Central memory CD8-positive, alpha-beta T cell (primary cell): ENCODE data around the gene APOL2.
A peak's percentile ranks its signal among the peaks of the same experiment; 100 is the strongest.
"Not testable (repeated sequence)": the region's sequence is repeated elsewhere in the genome, so short reads cannot be mapped to it uniquely, and the experiment has no call there.

ENCODE experiments used
- ATAC-seq: fragments of 150-1000 bp; cut with Tn5 transposase; replicated peaks from 2 replicates; pipeline ENCODE4 v1.10.0; 2022; ENCODE audit warnings: mild to moderate bottlenecking, moderate FRiP score, moderate number of reproducible peaks; ENCODE audit not compliant: poor library complexity, severe bottlenecking; ENCODE audit errors: extremely low read depth
- DNase-seq, 2 donors: peaks; one replicate each; pipeline ENCODE4 v3.0.0; 2021; ENCODE audit warnings: low spot score in 2 of 2
- H3K27ac Mint-ChIP-seq: one replicate; pipeline ENCODE4 v1.8.0; 2022; ENCODE audit warnings: low read depth, mild to moderate bottlenecking, moderate library complexity, mixed read lengths
- H3K27me3 Mint-ChIP-seq: one replicate; pipeline ENCODE4 v1.8.0; 2022; ENCODE audit warnings: mixed read lengths
- H3K36me3 Mint-ChIP-seq: one replicate; pipeline ENCODE4 v1.8.0; 2022; ENCODE audit warnings: mild to moderate bottlenecking, moderate library complexity, mixed read lengths; ENCODE audit not compliant: insufficient read depth
- H3K4me1 Mint-ChIP-seq: one replicate; pipeline ENCODE4 v1.8.0; 2022; ENCODE audit warnings: mixed read lengths
- H3K4me3 Mint-ChIP-seq: one replicate; pipeline ENCODE4 v1.8.0; 2022; ENCODE audit warnings: mild to moderate bottlenecking, moderate library complexity, mixed read lengths
- H3K9me3 Mint-ChIP-seq: one replicate; pipeline ENCODE4 v1.8.0; 2022; ENCODE audit warnings: mixed read lengths

APOL2 gene

DNA sequence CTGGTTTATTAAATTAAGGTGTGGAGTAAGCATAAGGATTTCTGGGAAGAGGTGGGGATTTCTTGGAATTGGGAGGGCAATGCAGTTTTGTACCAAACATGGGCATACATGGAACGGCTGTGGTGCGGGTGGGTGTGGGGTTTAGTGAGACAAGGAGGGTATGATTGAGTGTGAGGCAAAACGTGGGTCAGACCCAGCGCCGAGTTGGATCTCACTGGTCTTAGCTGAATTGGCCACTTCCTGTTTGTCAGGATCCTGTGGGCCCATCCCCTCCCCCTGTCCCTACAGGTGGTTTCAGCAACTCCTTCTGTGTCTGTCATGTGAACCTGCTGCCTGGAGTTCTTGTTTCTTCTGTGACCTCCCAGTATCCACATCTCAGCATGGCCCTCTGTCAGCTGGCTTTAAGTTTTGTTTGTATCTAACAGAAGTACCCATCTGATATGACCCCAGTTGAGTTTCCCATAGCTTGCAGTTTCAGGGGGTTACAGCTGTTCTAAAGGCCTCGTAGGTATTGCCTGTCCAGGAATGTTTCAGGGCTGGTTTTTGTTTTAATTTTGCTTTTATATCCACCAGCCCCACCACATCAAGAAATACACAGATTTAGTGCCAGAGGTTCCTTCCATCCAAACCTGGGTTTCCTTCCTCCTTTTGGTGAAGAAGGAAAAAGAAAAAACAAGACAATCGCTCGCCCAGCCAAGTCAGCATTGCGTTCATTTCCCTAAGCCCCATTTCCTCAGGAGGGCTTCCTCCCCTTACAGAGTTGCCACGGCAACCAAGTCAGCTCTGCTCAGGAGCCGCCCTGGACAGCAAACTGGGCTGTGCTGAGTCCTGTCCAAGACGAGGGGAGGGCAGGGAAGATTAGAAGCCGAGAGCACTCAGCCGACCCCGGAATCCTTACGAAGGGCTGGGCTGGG is 19.6 kb upstream of the APOL2 start:
- no peak for DNase-seq
- Mint-ChIP-seq H3K4me1 (peaks cover 46% of the 10 kb centered on the region), H3K36me3 (peaks cover 44% of the 10 kb centered on the region), H3K27me3 (no peaks in the 10 kb centered on the region), H3K27ac (peak overlapping the region; percentile 95), H3K4me3 (peak overlapping the region; percentile 58), H3K9me3 (no peaks in the 10 kb centered on the region)
- ATAC-seq, result peak; percentile 41

DNA sequence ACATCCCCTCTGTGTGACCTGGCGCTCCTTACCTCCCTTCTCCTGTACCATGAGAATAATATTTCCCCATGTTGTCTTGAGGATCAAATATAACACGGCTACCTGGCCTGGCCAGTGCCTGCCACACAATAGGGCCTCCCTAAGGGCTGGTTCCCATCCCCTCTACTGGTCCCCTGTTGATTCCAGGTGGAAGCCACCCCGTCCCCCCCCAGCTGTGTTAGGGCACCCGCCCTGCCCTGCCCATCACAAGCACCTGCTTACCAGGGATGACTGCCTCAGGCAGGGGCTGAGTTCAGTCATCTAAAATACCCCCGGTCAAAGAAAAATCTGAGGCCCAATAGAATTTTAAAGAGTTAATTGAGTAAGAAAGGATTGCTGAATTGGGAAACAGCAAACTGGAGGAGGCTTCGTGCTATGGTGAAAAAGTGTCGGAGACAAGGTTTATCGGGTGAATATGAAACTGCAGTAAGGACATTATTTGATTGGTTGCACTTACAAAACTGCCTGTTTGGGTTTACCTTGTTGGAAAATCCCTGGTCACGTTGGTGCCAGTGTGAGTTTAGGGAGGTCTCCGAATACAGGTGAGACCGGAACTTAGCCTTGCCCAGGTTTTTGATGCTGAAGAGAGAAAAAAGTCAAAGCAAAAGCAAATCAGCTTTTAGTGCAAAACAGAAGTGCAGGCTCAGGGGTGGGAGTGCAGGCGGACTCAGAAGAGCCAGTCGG is 18.8 kb upstream of the APOL2 start:
- H3K4me3 Mint-ChIP-seq, result peak overlapping the region; percentile 58
- H3K27ac Mint-ChIP-seq, result peak overlapping the region; percentile 95
- peaks cover 54% of the 10 kb centered on the region for H3K4me1 Mint-ChIP-seq
- no peak for DNase-seq
- no peaks in the 10 kb centered on the region for H3K9me3 Mint-ChIP-seq
- no peaks in the 10 kb centered on the region for H3K27me3 Mint-ChIP-seq
- H3K36me3 Mint-ChIP-seq, result peaks cover 43% of the 10 kb centered on the region
- ATAC-seq, result peak; percentile 8

DNA sequence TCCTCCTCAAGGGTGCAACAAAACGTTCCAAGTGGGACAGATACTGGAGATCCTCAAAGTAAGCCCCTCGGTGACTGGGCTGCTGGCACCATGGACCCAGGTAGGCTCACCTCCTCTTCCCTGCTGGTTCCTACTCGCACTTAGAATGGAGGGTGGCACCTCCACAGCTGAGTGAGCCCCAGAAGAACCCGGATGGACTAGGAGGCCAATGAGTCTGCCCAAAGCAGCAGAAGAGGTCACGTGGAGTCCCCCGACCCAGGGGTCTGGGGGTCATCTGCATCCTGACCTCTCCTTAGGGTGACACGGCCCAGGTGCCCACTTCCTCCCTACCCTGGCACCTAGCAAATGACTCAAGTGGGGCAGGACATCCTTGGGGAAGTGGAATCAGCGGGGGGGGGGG is 18.0 kb upstream of the APOL2 start:
- peak overlapping the region; percentile 53 for H3K27ac Mint-ChIP-seq
- H3K4me3 Mint-ChIP-seq, result no peak overlapping the region
- ATAC-seq (no peak), DNase-seq (no peak)
- peaks cover 43% of the 10 kb centered on the region for H3K36me3 Mint-ChIP-seq
- peaks cover 61% of the 10 kb centered on the region for H3K4me1 Mint-ChIP-seq
- H3K9me3 Mint-ChIP-seq, result no peaks in the 10 kb centered on the region
- no peaks in the 10 kb centered on the region for H3K27me3 Mint-ChIP-seq

DNA sequence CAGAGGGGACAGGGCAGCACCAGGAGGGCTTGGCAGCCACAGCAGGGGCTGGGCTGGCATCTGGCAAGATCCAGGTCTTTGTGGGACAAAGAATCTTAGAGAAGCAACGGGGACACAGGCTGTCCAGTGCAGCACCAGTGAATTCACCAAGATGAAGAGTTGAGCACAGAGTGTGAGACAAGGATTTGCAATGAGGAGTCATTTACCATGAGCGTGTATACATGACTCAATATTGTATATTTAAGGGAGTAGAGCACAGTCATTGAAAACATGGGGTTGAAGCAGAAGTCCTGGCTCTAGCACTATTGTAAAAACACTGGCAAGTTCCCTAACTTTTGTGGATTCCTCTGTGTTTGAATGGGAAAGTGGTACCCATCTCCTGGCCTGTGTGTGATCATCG is 17.2 kb upstream of the APOL2 start:
- H3K27me3 Mint-ChIP-seq, result no peaks in the 10 kb centered on the region
- DNase-seq (no peak), ATAC-seq (no peak)
- H3K36me3 Mint-ChIP-seq, result peaks cover 42% of the 10 kb centered on the region
- H3K27ac Mint-ChIP-seq, result peak overlapping the region; percentile 87
- H3K4me1 Mint-ChIP-seq, result peaks cover 66% of the 10 kb centered on the region
- H3K4me3 Mint-ChIP-seq, result peak overlapping the region; percentile 27
- H3K9me3 Mint-ChIP-seq, result no peaks in the 10 kb centered on the region

- H3K27ac Mint-ChIP-seq, result peak overlapping the region; percentile 87
- H3K9me3 Mint-ChIP-seq, ATAC-seq, DNase-seq, H3K27me3 Mint-ChIP-seq: not testable (repeated sequence)
- peaks cover 68% of the 10 kb centered on the region for H3K4me1 Mint-ChIP-seq
- peaks cover 35% of the 10 kb centered on the region for H3K36me3 Mint-ChIP-seq
- H3K4me3 Mint-ChIP-seq, result peak overlapping the region; percentile 27
Measured at GRCh38 chr22:36255572-36255971, 16.2 kb upstream of the APOL2 start.

DNA sequence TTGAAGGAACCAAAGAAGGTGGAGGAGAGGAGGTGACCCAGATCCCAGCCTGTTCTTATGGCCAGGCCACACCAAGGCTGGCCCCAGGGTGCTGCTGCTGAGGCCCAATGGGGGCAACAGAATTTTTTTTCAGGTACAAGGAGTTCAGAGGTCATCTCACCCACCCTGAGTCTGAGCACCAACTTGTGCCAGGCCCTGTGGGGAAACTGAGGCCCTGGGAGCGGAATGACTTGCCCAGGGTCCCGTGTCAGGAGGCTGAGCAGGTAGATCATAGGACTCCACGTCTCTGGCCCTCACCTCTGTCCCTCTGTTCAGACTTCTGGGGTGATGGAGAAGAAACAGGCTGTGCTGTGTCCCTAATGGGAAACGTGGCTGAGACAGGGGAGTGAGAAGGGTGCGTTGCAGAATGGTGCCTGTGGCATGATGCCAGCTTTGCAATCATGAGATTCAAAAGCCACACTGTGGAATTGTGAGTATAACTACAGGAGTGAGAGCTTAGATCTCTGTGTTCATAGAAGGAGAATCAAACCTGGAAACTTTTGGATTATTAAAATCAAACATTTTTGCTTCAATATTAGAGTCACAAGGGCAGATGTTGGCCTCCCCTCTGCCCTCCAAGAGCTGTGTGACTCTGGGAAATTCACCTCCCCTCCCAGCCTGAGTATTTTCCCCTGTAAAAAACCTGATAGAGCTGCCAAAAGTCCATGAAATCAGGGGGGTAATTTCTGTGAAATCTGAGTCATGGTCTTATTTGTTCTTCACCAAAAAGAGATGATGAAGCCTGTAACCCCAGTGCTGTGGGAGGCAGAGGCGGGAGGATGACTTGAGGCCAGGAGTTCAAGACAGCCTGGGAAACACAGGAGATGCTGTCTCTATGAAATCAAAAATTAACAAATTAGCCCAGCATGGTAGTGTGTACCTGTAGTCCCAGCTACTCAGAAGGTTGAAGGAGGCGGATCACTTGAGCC is 14.5 kb upstream of the APOL2 start:
- DNase-seq, result no peak
- Mint-ChIP-seq H3K36me3 (peaks cover 26% of the 10 kb centered on the region), H3K4me1 (peaks cover 62% of the 10 kb centered on the region), H3K27ac (peak overlapping the region; percentile 93), H3K9me3 (no peaks in the 10 kb centered on the region), H3K4me3 (peak overlapping the region; percentile 93), H3K27me3 (no peaks in the 10 kb centered on the region)
- ATAC-seq, result no peak

GRCh38 chr22:36252754-36253522 is 13.6 kb upstream of the APOL2 start, which contains the start of gene APOL1:
Gene APOL1, plus strand, starts transcription at chr22:36253133. Its CDS starts 1,823 bp downstream, at chr22:36254956.
- no peaks in the 10 kb centered on the region for H3K27me3 Mint-ChIP-seq
- H3K36me3 Mint-ChIP-seq, result peaks cover 21% of the 10 kb centered on the region
- H3K27ac Mint-ChIP-seq, result peak within 1 kb of the TSS; percentile 93
- DNase-seq (peak in 1 of 2 donors; percentile 35), ATAC-seq (peak; percentile 93)
- H3K4me3 Mint-ChIP-seq, result peak within 1 kb of the TSS; percentile 93
- no peaks in the 10 kb centered on the region for H3K9me3 Mint-ChIP-seq
- peaks cover 54% of the 10 kb centered on the region for H3K4me1 Mint-ChIP-seq

GRCh38 chr22:36251979-36252608 is 12.8 kb upstream of the APOL2 start:
- Mint-ChIP-seq H3K4me1 (peaks cover 50% of the 10 kb centered on the region), H3K4me3 (peak overlapping the region; percentile 93), H3K36me3 (peaks cover 16% of the 10 kb centered on the region), H3K27ac (peak overlapping the region; percentile 93)
- not testable (repeated sequence) for H3K9me3 Mint-ChIP-seq, ATAC-seq, H3K27me3 Mint-ChIP-seq, DNase-seq

DNA sequence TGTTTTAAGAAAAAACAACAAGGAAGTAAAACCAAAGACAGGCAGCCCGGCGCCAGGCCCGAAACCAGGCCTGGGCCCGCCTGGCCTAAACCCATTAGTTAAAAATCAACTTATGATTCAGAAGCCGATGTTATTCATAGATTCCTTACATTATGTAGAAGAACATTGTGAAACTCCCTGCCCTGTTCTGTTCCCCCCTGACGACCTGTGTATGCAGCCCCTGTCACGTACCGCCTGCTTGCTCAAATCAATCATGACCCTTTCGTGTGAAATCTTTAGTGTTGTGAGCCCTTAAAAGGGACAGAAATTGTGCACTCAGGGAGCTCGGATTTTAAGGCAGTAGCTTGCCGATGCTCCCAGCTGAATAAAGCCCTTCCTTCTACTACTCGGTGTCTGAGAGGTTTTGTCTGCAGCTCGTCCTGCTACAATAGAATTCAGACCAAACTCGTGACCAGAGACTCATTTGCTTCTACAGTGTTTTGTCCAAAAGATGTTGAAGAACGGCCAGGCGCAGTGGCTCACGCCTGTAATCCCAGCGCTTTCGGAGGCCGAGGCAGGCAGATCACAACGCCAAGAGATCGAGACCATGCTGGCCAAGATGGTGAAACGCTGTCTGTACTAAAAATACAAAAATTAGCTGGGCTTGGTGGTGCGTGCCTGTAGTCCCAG is 11.1 kb upstream of the APOL2 start:
- H3K4me1 Mint-ChIP-seq, result peaks cover 33% of the 10 kb centered on the region
- H3K9me3 Mint-ChIP-seq, H3K27me3 Mint-ChIP-seq, H3K27ac Mint-ChIP-seq, ATAC-seq, DNase-seq, H3K4me3 Mint-ChIP-seq, H3K36me3 Mint-ChIP-seq: not testable (repeated sequence)

DNA sequence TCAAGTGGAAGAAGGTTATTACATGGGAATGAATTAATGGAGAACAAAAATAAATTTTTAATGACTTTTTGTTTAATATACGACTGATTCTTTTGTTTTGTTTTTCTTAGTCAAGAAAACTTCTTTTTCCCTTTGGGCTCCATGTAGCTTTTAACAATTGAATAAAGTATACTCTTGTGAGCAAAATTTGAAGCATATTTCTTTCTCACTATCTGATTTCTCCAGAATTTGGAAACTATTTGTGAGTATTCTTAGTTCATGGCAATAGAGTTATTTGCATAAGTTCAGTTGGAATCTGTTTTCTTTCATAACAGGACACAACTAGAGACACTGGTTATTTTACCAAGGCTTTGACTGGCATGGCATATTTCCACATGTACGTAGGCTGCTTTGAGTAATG is 9.8 kb upstream of the APOL2 start:
- H3K27me3 Mint-ChIP-seq, result no peaks in the 10 kb centered on the region
- peaks cover 24% of the 10 kb centered on the region for H3K4me1 Mint-ChIP-seq
- H3K36me3 Mint-ChIP-seq, result peaks cover 8% of the 10 kb centered on the region
- no peak overlapping the region for H3K4me3 Mint-ChIP-seq
- ATAC-seq (no peak), DNase-seq (no peak)
- no peaks in the 10 kb centered on the region for H3K9me3 Mint-ChIP-seq
- no peak overlapping the region for H3K27ac Mint-ChIP-seq

- ATAC-seq, result no peak
- Mint-ChIP-seq H3K27ac (no peak overlapping the region), H3K27me3 (no peaks in the 10 kb centered on the region), H3K4me3 (no peak overlapping the region), H3K4me1 (peaks cover 12% of the 10 kb centered on the region), H3K36me3 (peaks cover 5% of the 10 kb centered on the region), H3K9me3 (no peaks in the 10 kb centered on the region)
- no peak for DNase-seq
Measured at GRCh38 chr22:36247955-36248354, 8.6 kb upstream of the APOL2 start.
